HepG2 (cell line): ENCODE results near the gene ZG16. TPM values are rescaled to one million over a fixed set of nuclear protein-coding genes. Genes with fewer than 3 reads are reported as not detected.
A peak's percentile ranks its signal among the peaks of the same experiment; 100 is the strongest.

ENCODE experiments used
- HOXA9 ChIP-seq: sonication (generic); formaldehyde crosslinking; IDR thresholded peaks from 2 replicates; pipeline ENCODE4 v1.8.1; 2022; ENCODE audit warnings: missing genetic modification reagents, mild to moderate bottlenecking, moderate library complexity, borderline replicate concordance
- MLLT10 ChIP-seq: sonication (generic); formaldehyde crosslinking; IDR thresholded peaks from 2 replicates; pipeline ENCODE4 v1.4.0; 2020; ENCODE audit warnings: missing genetic modification reagents
- NFE2L1 ChIP-seq: sonication (generic); formaldehyde crosslinking; IDR thresholded peaks from 2 replicates; pipeline ENCODE4 v1.4.0; 2020; ENCODE audit warnings: missing genetic modification reagents, mild to moderate bottlenecking, borderline replicate concordance
- ZNF136 ChIP-seq: sonication (generic); formaldehyde crosslinking; IDR thresholded peaks from 2 replicates; pipeline ENCODE4 v1.8.1; 2022; ENCODE audit warnings: low read depth, mild to moderate bottlenecking, moderate library complexity, missing genetic modification reagents
- ZNF678 ChIP-seq: sonication (generic); formaldehyde crosslinking; IDR thresholded peaks from 2 replicates; pipeline ENCODE4 v1.4.0; 2020; ENCODE audit warnings: mild to moderate bottlenecking, missing genetic modification reagents
- ZSCAN30 ChIP-seq: sonication (generic); formaldehyde crosslinking; IDR thresholded peaks from 2 replicates; pipeline ENCODE4 v1.5.0; 2020; ENCODE audit warnings: mild to moderate bottlenecking, missing genetic modification reagents
- polyA plus RNA-seq, 8 experiments: library from polyadenylated mRNA; depleted of rRNA in 3 of 8; stranded (reverse) in 7 of 8; unstranded in 1 of 8; fragments of >200 nt; fragmentation: Illumina TruSeq in 4 of 8; extraction: Trizol in 4 of 8; gene quantifications; 2 replicates each; pipeline versions ENCODE4 v1.2.1 to v1.2.3, GENCODE V29; 2011 to 2016; ENCODE audit warnings: low read depth in 4 of 8, missing spikeins in 1 of 8, mixed read lengths in 1 of 8; ENCODE audit not compliant: insufficient read depth in 1 of 8
- total RNA-seq, 5 experiments: library from RNA; depleted of rRNA; stranded (reverse); fragments of >200 nt; fragmentation: Illumina TruSeq; extraction: Trizol; gene quantifications; 2 replicates each; pipeline ENCODE4 v1.2.3, GENCODE V29; 2016; ENCODE audit warnings: low read depth in 1 of 5
- TF ChIP-seq, protein P1 (sequence below): sonication (generic); formaldehyde crosslinking; IDR thresholded peaks from 2 replicates; pipeline ENCODE4 v1.5.0; 2020; ENCODE audit warnings: mild to moderate bottlenecking, missing genetic modification reagents
- TF ChIP-seq, protein P2 (sequence below): sonication (generic); formaldehyde crosslinking; IDR thresholded peaks from 2 replicates; pipeline ENCODE4 v1.5.0; 2020; ENCODE audit warnings: missing genetic modification reagents, mild to moderate bottlenecking, borderline replicate concordance
- TF ChIP-seq, protein P3 (sequence below): sonication (generic); formaldehyde crosslinking; IDR thresholded peaks from 2 replicates; pipeline ENCODE4 v1.5.0; 2020; ENCODE audit warnings: mild to moderate bottlenecking, missing genetic modification reagents, moderate library complexity
- TF ChIP-seq, protein P4 (sequence below): sonication (generic); formaldehyde crosslinking; IDR thresholded peaks from 2 replicates; pipeline ENCODE4 v1.5.1; 2020; ENCODE audit warnings: missing genetic modification reagents, mild to moderate bottlenecking, borderline replicate concordance
- TF ChIP-seq, protein P5 (sequence below): IDR thresholded peaks from 2 replicates; pipeline ENCODE4 v1.4.0; 2020; ENCODE audit warnings: mild to moderate bottlenecking, missing genetic modification reagents

Gene ZG16
- total and polyA plus RNA-seq, 2 of the 13 experiments (the other 11 are each of a cell fraction or from before 2014, with no cell fraction given) = 0.04 to 0.07 TPM

DNA sequence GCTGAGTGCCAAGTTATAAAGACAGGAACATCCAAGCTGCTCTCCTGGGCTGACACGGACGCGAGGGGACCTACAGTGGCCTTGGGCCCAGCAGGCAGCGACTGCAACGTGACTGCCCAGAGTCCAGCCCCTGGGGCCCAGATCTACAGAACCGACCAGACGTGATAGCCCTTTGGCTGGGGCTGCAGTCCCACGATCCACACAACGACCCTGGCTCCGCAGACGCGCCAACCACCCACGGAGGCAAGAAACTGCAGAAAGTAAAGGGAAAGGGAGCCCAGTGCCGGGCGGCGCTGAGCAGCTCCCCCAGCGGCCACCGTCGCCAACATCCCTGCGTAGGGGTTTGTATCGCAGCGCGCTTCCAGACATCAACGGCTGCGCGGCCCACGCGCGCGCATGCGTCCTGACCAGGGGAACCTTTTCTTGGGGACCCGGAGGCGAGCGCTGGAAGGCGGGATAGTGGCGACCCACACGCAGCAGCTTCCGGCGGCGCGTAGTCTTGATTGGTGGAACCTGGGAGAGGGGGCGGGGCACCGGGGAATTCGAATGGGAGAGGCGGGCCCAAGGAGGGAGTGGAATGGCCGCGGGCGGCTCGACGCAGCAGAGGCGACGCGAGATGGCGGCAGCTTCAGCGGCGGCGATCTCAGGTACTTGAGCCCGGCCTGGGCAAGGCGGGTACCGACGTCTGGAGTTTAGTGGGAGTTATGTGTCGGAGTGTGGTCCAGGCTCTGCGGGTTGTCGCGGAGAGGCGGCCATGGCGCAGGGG is 12.3 kb downstream of the ZG16 start, which contains the start of gene KIF22 (continued):
- TF ChIP-seq, protein P1, sequence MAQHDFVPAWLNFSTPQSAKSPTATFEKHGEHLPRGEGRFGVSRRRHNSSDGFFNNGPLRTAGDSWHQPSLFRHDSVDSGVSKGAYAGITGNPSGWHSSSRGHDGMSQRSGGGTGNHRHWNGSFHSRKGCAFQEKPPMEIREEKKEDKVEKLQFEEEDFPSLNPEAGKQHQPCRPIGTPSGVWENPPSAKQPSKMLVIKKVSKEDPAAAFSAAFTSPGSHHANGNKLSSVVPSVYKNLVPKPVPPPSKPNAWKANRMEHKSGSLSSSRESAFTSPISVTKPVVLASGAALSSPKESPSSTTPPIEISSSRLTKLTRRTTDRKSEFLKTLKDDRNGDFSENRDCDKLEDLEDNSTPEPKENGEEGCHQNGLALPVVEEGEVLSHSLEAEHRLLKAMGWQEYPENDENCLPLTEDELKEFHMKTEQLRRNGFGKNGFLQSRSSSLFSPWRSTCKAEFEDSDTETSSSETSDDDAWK (CRISPR knock-in tag) = no peak
- TF ChIP-seq, protein P2, sequence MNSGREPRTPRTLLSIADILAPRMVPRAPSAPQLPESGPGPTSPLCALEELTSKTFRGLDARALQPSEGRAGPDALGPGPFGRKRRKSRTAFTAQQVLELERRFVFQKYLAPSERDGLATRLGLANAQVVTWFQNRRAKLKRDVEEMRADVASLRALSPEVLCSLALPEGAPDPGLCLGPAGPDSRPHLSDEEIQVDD (CRISPR knock-in tag) = no peak
- TF ChIP-seq ZNF678 (CRISPR knock-in tag) (no peak; the same call in 1 of the 2 replicates), MLLT10 (CRISPR knock-in tag) (no peak), ZSCAN30 (no peak), ZNF136 (peak; percentile 76; the same call in 1 of the 2 replicates), HOXA9 (peak; percentile 65), NFE2L1 (CRISPR knock-in tag) (peak; percentile 84)
- TF ChIP-seq, protein P3, sequence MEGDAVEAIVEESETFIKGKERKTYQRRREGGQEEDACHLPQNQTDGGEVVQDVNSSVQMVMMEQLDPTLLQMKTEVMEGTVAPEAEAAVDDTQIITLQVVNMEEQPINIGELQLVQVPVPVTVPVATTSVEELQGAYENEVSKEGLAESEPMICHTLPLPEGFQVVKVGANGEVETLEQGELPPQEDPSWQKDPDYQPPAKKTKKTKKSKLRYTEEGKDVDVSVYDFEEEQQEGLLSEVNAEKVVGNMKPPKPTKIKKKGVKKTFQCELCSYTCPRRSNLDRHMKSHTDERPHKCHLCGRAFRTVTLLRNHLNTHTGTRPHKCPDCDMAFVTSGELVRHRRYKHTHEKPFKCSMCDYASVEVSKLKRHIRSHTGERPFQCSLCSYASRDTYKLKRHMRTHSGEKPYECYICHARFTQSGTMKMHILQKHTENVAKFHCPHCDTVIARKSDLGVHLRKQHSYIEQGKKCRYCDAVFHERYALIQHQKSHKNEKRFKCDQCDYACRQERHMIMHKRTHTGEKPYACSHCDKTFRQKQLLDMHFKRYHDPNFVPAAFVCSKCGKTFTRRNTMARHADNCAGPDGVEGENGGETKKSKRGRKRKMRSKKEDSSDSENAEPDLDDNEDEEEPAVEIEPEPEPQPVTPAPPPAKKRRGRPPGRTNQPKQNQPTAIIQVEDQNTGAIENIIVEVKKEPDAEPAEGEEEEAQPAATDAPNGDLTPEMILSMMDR = peak; percentile 97
- TF ChIP-seq, protein P4, sequence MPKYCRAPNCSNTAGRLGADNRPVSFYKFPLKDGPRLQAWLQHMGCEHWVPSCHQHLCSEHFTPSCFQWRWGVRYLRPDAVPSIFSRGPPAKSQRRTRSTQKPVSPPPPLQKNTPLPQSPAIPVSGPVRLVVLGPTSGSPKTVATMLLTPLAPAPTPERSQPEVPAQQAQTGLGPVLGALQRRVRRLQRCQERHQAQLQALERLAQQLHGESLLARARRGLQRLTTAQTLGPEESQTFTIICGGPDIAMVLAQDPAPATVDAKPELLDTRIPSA = no peak; the same call in 1 of the 2 replicates
- TF ChIP-seq, protein P5, sequence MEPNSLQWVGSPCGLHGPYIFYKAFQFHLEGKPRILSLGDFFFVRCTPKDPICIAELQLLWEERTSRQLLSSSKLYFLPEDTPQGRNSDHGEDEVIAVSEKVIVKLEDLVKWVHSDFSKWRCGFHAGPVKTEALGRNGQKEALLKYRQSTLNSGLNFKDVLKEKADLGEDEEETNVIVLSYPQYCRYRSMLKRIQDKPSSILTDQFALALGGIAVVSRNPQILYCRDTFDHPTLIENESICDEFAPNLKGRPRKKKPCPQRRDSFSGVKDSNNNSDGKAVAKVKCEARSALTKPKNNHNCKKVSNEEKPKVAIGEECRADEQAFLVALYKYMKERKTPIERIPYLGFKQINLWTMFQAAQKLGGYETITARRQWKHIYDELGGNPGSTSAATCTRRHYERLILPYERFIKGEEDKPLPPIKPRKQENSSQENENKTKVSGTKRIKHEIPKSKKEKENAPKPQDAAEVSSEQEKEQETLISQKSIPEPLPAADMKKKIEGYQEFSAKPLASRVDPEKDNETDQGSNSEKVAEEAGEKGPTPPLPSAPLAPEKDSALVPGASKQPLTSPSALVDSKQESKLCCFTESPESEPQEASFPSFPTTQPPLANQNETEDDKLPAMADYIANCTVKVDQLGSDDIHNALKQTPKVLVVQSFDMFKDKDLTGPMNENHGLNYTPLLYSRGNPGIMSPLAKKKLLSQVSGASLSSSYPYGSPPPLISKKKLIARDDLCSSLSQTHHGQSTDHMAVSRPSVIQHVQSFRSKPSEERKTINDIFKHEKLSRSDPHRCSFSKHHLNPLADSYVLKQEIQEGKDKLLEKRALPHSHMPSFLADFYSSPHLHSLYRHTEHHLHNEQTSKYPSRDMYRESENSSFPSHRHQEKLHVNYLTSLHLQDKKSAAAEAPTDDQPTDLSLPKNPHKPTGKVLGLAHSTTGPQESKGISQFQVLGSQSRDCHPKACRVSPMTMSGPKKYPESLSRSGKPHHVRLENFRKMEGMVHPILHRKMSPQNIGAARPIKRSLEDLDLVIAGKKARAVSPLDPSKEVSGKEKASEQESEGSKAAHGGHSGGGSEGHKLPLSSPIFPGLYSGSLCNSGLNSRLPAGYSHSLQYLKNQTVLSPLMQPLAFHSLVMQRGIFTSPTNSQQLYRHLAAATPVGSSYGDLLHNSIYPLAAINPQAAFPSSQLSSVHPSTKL (CRISPR knock-in tag) = peak; percentile 78
